GM12878 (cell line): ENCODE data around the gene RAB2B. TPM values are rescaled to one million over a fixed set of nuclear protein-coding genes. Genes with fewer than 3 reads are reported as not detected.

Experiments used
- ATAC-seq: fragments of 200-7000 bp; cut with Tn5 transposase; 3 replicates; pipeline ENCODE4 v1.9.1; 2020; ENCODE audit warnings: mild to moderate bottlenecking, moderate library complexity
- BruUV-seq: library from RNA; stranded (reverse); fragments of 400-500 nt; replicated peaks from 2 replicates; lab custom pipeline; 2021; lab: Mats Ljungman, UMichigan
- CTCF ChIA-PET: fragments of 300-600 bp; sonication (Branson Sonifier 250); formaldehyde crosslinking; extraction: SDS; loops from one replicate; lab custom pipeline; 2021; ENCODE audit warnings: inconsistent platforms; lab: Yijun Ruan, JAX
- POLR2A ChIA-PET: fragments of 350-600 bp; formaldehyde crosslinking; extraction: SDS; loops from one replicate; lab custom pipeline; 2021; ENCODE audit warnings: inconsistent platforms; lab: Charles Lee
- RAD21 ChIA-PET: fragments of 300-600 bp; sonication (Branson Sonifier 250); formaldehyde crosslinking; loops from one replicate; lab custom pipeline; 2023; ENCODE audit warnings: antibody characterized with exemption; ENCODE audit not compliant: unreplicated experiment; lab: Charles Lee
- SMC1A ChIA-PET: fragments of 300-600 bp; sonication (Branson Sonifier 250); formaldehyde crosslinking; loops from one replicate; lab custom pipeline; 2023; ENCODE audit not compliant: unreplicated experiment, uncharacterized antibody; lab: Charles Lee
- DNase-seq: peaks from one replicate; pipeline ENCODE4 v3.0.0-alpha.2; 2011; ENCODE audit warnings: low read depth, low spot score
- FAIRE-seq: peaks from 3 replicates; lab custom pipeline; 2011; peaks lifted over from hg19 to GRCh38; lab: Jason Lieb, UNC
- H2AFZ ChIP-seq: 2 replicates; pipeline ENCODE4 v1.6.0; 2011; ENCODE audit warnings: low read depth, low read length, control low read depth; ENCODE audit not compliant: control insufficient read depth
- H3K27ac ChIP-seq: 2 replicates; pipeline ENCODE4 v1.5.1; 2011; ENCODE audit warnings: control low read depth; ENCODE audit not compliant: control insufficient read depth, insufficient read depth
- H3K27me3 ChIP-seq, 2 experiments: replicated peaks in 1 of 2; 2 replicates each; pipeline versions ENCODE4 v1.6.0 to v1.6.1; 2011; ENCODE audit warnings: low read length in 1 of 2; ENCODE audit not compliant: control insufficient read depth in 2 of 2, insufficient read depth in 2 of 2
- H3K36me3 ChIP-seq, 2 experiments: 2 replicates each; pipeline ENCODE4 v1.5.1; 2011; ENCODE audit warnings: low read length in 1 of 2; ENCODE audit not compliant: control insufficient read depth in 2 of 2, insufficient read depth in 2 of 2
- H3K4me1 ChIP-seq: 2 replicates; pipeline ENCODE4 v1.6.1; 2011; ENCODE audit warnings: mild to moderate bottlenecking, low read length, moderate library complexity, mixed read lengths; ENCODE audit not compliant: control insufficient read depth, insufficient read depth
- H3K4me2 ChIP-seq: 2 replicates; pipeline ENCODE4 v1.6.0; 2011; ENCODE audit warnings: control low read depth; ENCODE audit not compliant: control insufficient read depth, insufficient read depth
- H3K4me3 ChIP-seq: fragments of 200-600 bp; sonication (generic); 2 replicates; pipeline ENCODE4 v1.5.1; 2016
- H3K79me2 ChIP-seq: 2 replicates; pipeline ENCODE4 v1.6.0; 2011; ENCODE audit warnings: low read length; ENCODE audit not compliant: control insufficient read depth, insufficient read depth
- H3K9ac ChIP-seq: 2 replicates; pipeline ENCODE4 v1.8.0; 2011; ENCODE audit warnings: low read length, control low read depth, mixed read lengths; ENCODE audit not compliant: control insufficient read depth, insufficient read depth
- H3K9me3 ChIP-seq: replicated peaks from 3 replicates; pipeline ENCODE4 v1.5.1; 2011; ENCODE audit warnings: mild to moderate bottlenecking, low read length; ENCODE audit not compliant: control insufficient read depth, insufficient read depth
- H4K20me1 ChIP-seq: 2 replicates; pipeline ENCODE4 v1.6.0; 2011; ENCODE audit not compliant: control insufficient read depth, insufficient read depth
- ATF2 ChIP-seq: IDR thresholded peaks from 2 replicates; pipeline ENCODE4 v1.6.1; 2012; ENCODE audit warnings: low read length, inconsistent platforms
- BMI1 ChIP-seq: fragments of 450-650 bp; IDR thresholded peaks from 2 replicates; pipeline ENCODE4 v1.6.1; 2016; ENCODE audit warnings: mild to moderate bottlenecking, moderate library complexity, borderline replicate concordance
- EGR1 ChIP-seq, 2 experiments: IDR thresholded peaks; 1 replicate in 1 of 2; 2 replicates in 1 of 2; pipeline ENCODE4 v1.6.1; 2011 to 2012; ENCODE audit warnings: low read depth in 2 of 2, low read length in 2 of 2, borderline replicate concordance in 1 of 2, mild to moderate bottlenecking in 1 of 2, moderate library complexity in 1 of 2
- ESRRA ChIP-seq: IDR thresholded peaks from 2 replicates; pipeline ENCODE4 v1.6.1; 2012; ENCODE audit warnings: mild to moderate bottlenecking, low read length, improper control_type of control experiment
- ETV6 ChIP-seq, 2 experiments: fragments of 450-650 bp in 1 of 2; IDR thresholded peaks in 1 of 2; conservative IDR thresholded peaks in 1 of 2; 2 replicates each; pipeline ENCODE4 v1.6.1; 2014; ENCODE audit warnings: antibody characterized with exemption in 1 of 2, borderline replicate concordance in 1 of 2, low read depth in 1 of 2, mild to moderate bottlenecking in 1 of 2, moderate library complexity in 1 of 2
- HSF1 ChIP-seq: fragments of 150-350 bp; IDR thresholded peaks from 2 replicates; pipeline ENCODE4 v1.6.1; 2014; ENCODE audit warnings: mild to moderate bottlenecking, low read depth, low read length
- IKZF2 ChIP-seq, 2 experiments: fragments of 450-650 bp; IDR thresholded peaks; 2 replicates each; pipeline ENCODE4 v1.6.1; 2017; ENCODE audit warnings: mild to moderate bottlenecking in 2 of 2, moderate library complexity in 2 of 2
- NFXL1 ChIP-seq: fragments of 450-650 bp; IDR thresholded peaks from 2 replicates; pipeline ENCODE4 v1.6.1; 2017; ENCODE audit warnings: antibody characterized with exemption, mild to moderate bottlenecking, borderline replicate concordance
- POLR2AphosphoS5 ChIP-seq: IDR thresholded peaks from 2 replicates; pipeline ENCODE4 v1.6.1; 2011; ENCODE audit warnings: mild to moderate bottlenecking, low read length, inconsistent platforms
- PRDM15 ChIP-seq: fragments of 450-650 bp; formaldehyde crosslinking; IDR thresholded peaks from 2 replicates; pipeline ENCODE4 v1.4.0; 2020; ENCODE audit warnings: mild to moderate bottlenecking, moderate library complexity
- RB1 ChIP-seq: fragments of 450-650 bp; formaldehyde crosslinking; IDR thresholded peaks from 2 replicates; pipeline ENCODE4 v1.6.1; 2017; ENCODE audit warnings: mild to moderate bottlenecking, borderline replicate concordance
- SMAD5 ChIP-seq: IDR thresholded peaks from 2 replicates; pipeline ENCODE4 v1.6.1; 2016; ENCODE audit warnings: antibody characterized with exemption, low read depth
- SREBF1 ChIP-seq: IDR thresholded peaks from 2 replicates; pipeline ENCODE4 v1.6.1; 2012; ENCODE audit warnings: mild to moderate bottlenecking, low read length
- SUPT20H ChIP-seq: IDR thresholded peaks from 2 replicates; pipeline ENCODE4 v1.6.1; 2011; ENCODE audit warnings: low read depth, mild to moderate bottlenecking, low read length, moderate library complexity, borderline replicate concordance; ENCODE audit not compliant: control insufficient read depth
- ZSCAN29 ChIP-seq: fragments of 450-650 bp; IDR thresholded peaks from 2 replicates; pipeline ENCODE4 v1.6.1; 2017; ENCODE audit warnings: mild to moderate bottlenecking, moderate library complexity
- in situ Hi-C: fragments of 300-500 bp; cut with MboI; formaldehyde crosslinking; loops from 9 replicates; pipeline ENCODE4 v1.14.3; 2018; ENCODE audit warnings: mixed read lengths
- intact Hi-C: fragments of 100-400 bp; cut with micrococcal nuclease; formaldehyde crosslinking; loops from one replicate; pipeline ENCODE4 v1.14.2; 2022; ENCODE audit not compliant: unreplicated experiment
- polyA plus RNA-seq, 11 experiments: library from polyadenylated mRNA; depleted of rRNA in 4 of 11; unstranded in 6 of 11; stranded (reverse) in 5 of 11; fragments of >200 nt; fragmentation: Nextera tagmentation in 4 of 11; fragmentation: Illumina TruSeq in 1 of 11; extraction: Ambion mirVana in 4 of 11; extraction: Trizol in 1 of 11; gene quantifications; 1 replicate in 1 of 11; 2 replicates in 10 of 11; pipeline versions ENCODE4 v1.2.1 to v1.2.3, GENCODE V29; 2011 to 2016; ENCODE audit warnings: inconsistent platforms in 2 of 11, missing spikeins in 2 of 11, low read depth in 1 of 11
- total RNA-seq, 4 experiments: library from RNA; depleted of rRNA in 3 of 4; stranded (reverse); fragments of >200 nt in 3 of 4; fragmentation: Illumina TruSeq in 1 of 4; extraction: Trizol in 1 of 4; gene quantifications; 2 replicates each; pipeline versions ENCODE4 v1.2.1 to v1.2.3, GENCODE V29; 2013 to 2021

RAB2B gene
- total and polyA plus RNA-seq, 10 of the 15 experiments (the other 5 are each of a cell fraction or from before 2014, with no cell fraction given), result 5.6 to 45.1 (median 12.5) TPM

- POLR2A ChIA-PET, result interaction anchor here (0.5 kb wide), 1 partner anchor 162 kb away, joined by 6 read pairs; no protein-coding TSS in a partner anchor
These were observed 35.9 kb downstream of the RAB2B start for GRCh38 chr14:21440859-21441258.

More at GRCh38 chr14:21440859-21441258, 35.9 kb downstream of the RAB2B start:
- FAIRE-seq (no peak), DNase-seq (no peak), ATAC-seq (no peak)
- in situ Hi-C loops, result no loop called here
- BruUV-seq, result no TSS peak
- H3K79me2 ChIP-seq, result peaks cover 53% of the 10 kb centered on the region
- H3K27me3 ChIP-seq, result no peaks in the 10 kb centered on the region
- CTCF ChIA-PET, result no interaction called here
- H3K4me1 ChIP-seq, result peaks cover 2% of the 10 kb centered on the region; the same call in 1 of the 2 replicates
- H3K4me3 ChIP-seq, result no peak overlapping the region
- TF ChIP-seq NFXL1, result no peak
- no peak for TF ChIP-seq SREBF1
- TF ChIP-seq SUPT20H, result no peak
- TF ChIP-seq POLR2AphosphoS5, result no peak
- TF ChIP-seq HSF1, result no peak
- TF ChIP-seq ATF2, result no peak
- TF ChIP-seq IKZF2 (IDR thresholded peaks at IDR 0.05), result no peak
- no peak for TF ChIP-seq SMAD5
- no peak for TF ChIP-seq ESRRA
- TF ChIP-seq EGR1 (IDR thresholded peaks at IDR 0.05; ENCODE audit: borderline replicate concordance in 1 of 2, low read depth in 2 of 2, low read length in 2 of 2), result no peak
- no peak for TF ChIP-seq RB1
- no peak for TF ChIP-seq ZSCAN29
- TF ChIP-seq PRDM15, result no peak
- TF ChIP-seq ETV6 (conservative IDR thresholded peaks at IDR 0.05 in 1 of 2, IDR thresholded peaks at IDR 0.05 in 1 of 2; ENCODE audit: borderline replicate concordance in 1 of 2, low read depth in 1 of 2), result no peak
- no peak for TF ChIP-seq BMI1
- TF ChIP-seq, all 136 proteins: peak for 0
- Histone ChIP-seq H3K36me3 (no peaks in the 10 kb centered on the region; a peak in 1 of 4 replicates), H3K9me3 (no peaks in the 10 kb centered on the region), H4K20me1 (no peaks in the 10 kb centered on the region), H3K4me2 (no peak overlapping the region), H2AFZ (no peak overlapping the region), H3K27ac (no peak overlapping the region), H3K9ac (no peak overlapping the region)
- intact Hi-C loops, result no loop called here
- ChIA-PET SMC1A (interaction anchor here (0.7 kb wide), 1 partner anchor 58 kb away, joined by 3 read pairs; no protein-coding TSS in a partner anchor), RAD21 (no interaction called here)
